Panc1 (cell line): ENCODE measurements around the gene ZMYND15. TPM values are rescaled to one million over a fixed set of nuclear protein-coding genes. Genes with fewer than 3 reads are reported as not detected.

Experiments used
- ATAC-seq: fragments of 200-7000 bp; cut with Tn5 transposase; 2 replicates; pipeline ENCODE4 v1.9.1; 2020; ENCODE audit warnings: mild to moderate bottlenecking, moderate library complexity
- BruUV-seq: library from RNA; stranded (reverse); fragments of 400-500 nt; replicated peaks from 2 replicates; lab custom pipeline; 2021; lab: Mats Ljungman, UMichigan
- CTCF ChIA-PET: fragments of 300-600 bp; sonication (Branson Sonifier 250); formaldehyde crosslinking; loops from one replicate; lab custom pipeline; 2022; ENCODE audit warnings: antibody characterized with exemption; lab: Charles Lee
- POLR2A ChIA-PET: fragments of 300-600 bp; sonication (Branson Sonifier 250); formaldehyde crosslinking; loops from one replicate; lab custom pipeline; 2022; ENCODE audit warnings: antibody characterized with exemption; lab: Charles Lee
- DNase-seq: peaks from one replicate; pipeline ENCODE4 v3.0.0-alpha.2; 2010; ENCODE audit warnings: low read depth, low spot score
- H3K27ac ChIP-seq: 2 replicates; pipeline ENCODE4 v1.5.1; 2011; ENCODE audit warnings: mild to moderate bottlenecking, low read length, inconsistent platforms
- H3K27me3 ChIP-seq: fragments of 200-500 bp; sonication (Bioruptor generic); 2 replicates; pipeline ENCODE4 v1.6.0; 2014; ENCODE audit warnings: low read length, inconsistent platforms; ENCODE audit not compliant: control insufficient read depth, insufficient read depth
- H3K36me3 ChIP-seq: fragments of 200-500 bp; sonication (Bioruptor generic); 2 replicates; pipeline ENCODE4 v1.5.1; 2014; ENCODE audit warnings: inconsistent platforms, mild to moderate bottlenecking, low read length, moderate library complexity; ENCODE audit not compliant: control insufficient read depth, insufficient read depth
- H3K4me1 ChIP-seq: 2 replicates; pipeline ENCODE4 v1.5.1; 2011; ENCODE audit warnings: inconsistent platforms, mild to moderate bottlenecking, low read length, moderate library complexity; ENCODE audit not compliant: control insufficient read depth, insufficient read depth
- H3K4me3 ChIP-seq, 2 experiments: 2 replicates each; pipeline ENCODE4 v1.5.1; 2011 to 2012; ENCODE audit warnings: low read depth in 2 of 2, low read length in 2 of 2, mild to moderate bottlenecking in 2 of 2, inconsistent platforms in 1 of 2, moderate library complexity in 1 of 2
- H3K9me3 ChIP-seq: fragments of 200-500 bp; sonication (Bioruptor generic); 2 replicates; pipeline ENCODE4 v1.5.1; 2014; ENCODE audit warnings: low read depth, mild to moderate bottlenecking, inconsistent platforms, low read length, moderate library complexity; ENCODE audit not compliant: control insufficient read depth, insufficient read depth
- POLR2AphosphoS5 ChIP-seq: IDR thresholded peaks from 2 replicates; pipeline ENCODE4 v1.6.1; 2012; ENCODE audit warnings: mild to moderate bottlenecking, low read depth, low read length, moderate library complexity
- REST ChIP-seq, 2 experiments: IDR thresholded peaks; 2 replicates each; pipeline ENCODE4 v1.6.1; 2011 to 2012; ENCODE audit warnings: low read depth in 2 of 2, control low read depth in 1 of 2, low read length in 1 of 2, mild to moderate bottlenecking in 1 of 2, moderate library complexity in 1 of 2; ENCODE audit not compliant: insufficient read depth in 1 of 2
- SIN3A ChIP-seq: IDR thresholded peaks from 2 replicates; pipeline ENCODE4 v1.6.1; 2012; ENCODE audit warnings: low read depth, mild to moderate bottlenecking, low read length, moderate library complexity, borderline replicate concordance; ENCODE audit not compliant: insufficient read depth
- TCF7L2 ChIP-seq: IDR thresholded peaks from 2 replicates; pipeline ENCODE4 v1.6.1; 2011; ENCODE audit warnings: mild to moderate bottlenecking, low read depth, low read length, inconsistent platforms
- in situ Hi-C: cut with HindIII; loops from 2 replicates; pipeline ENCODE4 v1.10.0; 2016; ENCODE audit warnings: low sequenced_read_pairs, low pct_unique_long_range_greater_than_20kb
- intact Hi-C: fragments of 100-400 bp; cut with micrococcal nuclease; formaldehyde crosslinking; loops from one replicate; pipeline ENCODE4 v1.10.0; 2022; ENCODE audit not compliant: unreplicated experiment
- total RNA-seq: library from RNA; stranded (reverse); gene quantifications from one replicate; pipeline ENCODE4 v1.2.1, GENCODE V29; 2021; ENCODE audit not compliant: unreplicated experiment
- TF ChIP-seq, protein P1 (sequence below): fragments of 450-650 bp; IDR thresholded peaks from 2 replicates; pipeline ENCODE4 v1.5.1; 2017; ENCODE audit warnings: mild to moderate bottlenecking

Gene ZMYND15
- total RNA-seq, 1 experiment from 2014 or later = 0.28 TPM

DNA sequence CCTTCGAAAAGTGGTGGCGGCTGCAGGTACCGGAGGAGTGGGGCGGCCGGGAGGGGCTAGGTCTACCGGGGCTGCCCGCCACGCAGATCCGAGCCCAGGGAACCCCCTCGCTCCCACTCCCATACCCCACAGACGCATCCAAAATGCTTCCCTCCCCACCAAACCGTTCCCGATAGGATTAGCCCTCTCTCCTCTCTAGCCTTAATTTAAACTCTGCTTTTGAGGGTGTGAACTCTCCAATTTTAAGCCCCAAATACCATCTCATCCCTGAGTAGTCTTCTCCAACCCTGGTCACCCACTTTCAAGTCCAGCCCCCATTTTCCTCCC, 355 bp downstream of the ZMYND15 start:
- ChIA-PET POLR2A (no interaction called here), CTCF (no interaction called here)

DNA sequence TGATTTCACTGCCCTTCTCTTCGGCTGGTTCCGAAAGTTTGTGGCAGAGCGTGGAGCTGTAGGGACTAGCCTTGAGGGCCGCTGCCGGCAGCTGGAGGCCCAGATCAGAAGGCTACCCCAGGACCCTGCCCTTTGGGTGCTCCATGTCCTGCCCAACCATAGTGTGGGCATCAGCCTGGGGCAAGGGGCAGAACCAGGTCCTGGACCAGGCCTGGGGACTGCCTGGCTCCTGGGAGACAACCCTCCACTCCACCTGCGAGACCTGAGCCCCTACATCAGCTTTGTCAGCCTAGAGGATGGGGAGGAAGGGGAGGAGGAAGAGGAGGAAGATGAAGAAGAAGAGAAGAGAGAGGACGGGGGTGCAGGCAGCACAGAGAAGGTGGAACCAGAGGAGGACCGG, 951 bp downstream of the ZMYND15 start:
- in situ Hi-C loops = no loop called here

More for the DNA sequence above, 355 bp downstream of the ZMYND15 start:
- H3K4me1 ChIP-seq = no peaks in the 10 kb centered on the region
- no peak for ATAC-seq
- no peaks in the 10 kb centered on the region for H3K36me3 ChIP-seq
- no peak for DNase-seq
- H3K27ac ChIP-seq = no peak overlapping the region
- no peaks in the 10 kb centered on the region for H3K9me3 ChIP-seq
- in situ Hi-C loops = no loop called here
- BruUV-seq = no TSS peak
- TF ChIP-seq, protein P1, sequence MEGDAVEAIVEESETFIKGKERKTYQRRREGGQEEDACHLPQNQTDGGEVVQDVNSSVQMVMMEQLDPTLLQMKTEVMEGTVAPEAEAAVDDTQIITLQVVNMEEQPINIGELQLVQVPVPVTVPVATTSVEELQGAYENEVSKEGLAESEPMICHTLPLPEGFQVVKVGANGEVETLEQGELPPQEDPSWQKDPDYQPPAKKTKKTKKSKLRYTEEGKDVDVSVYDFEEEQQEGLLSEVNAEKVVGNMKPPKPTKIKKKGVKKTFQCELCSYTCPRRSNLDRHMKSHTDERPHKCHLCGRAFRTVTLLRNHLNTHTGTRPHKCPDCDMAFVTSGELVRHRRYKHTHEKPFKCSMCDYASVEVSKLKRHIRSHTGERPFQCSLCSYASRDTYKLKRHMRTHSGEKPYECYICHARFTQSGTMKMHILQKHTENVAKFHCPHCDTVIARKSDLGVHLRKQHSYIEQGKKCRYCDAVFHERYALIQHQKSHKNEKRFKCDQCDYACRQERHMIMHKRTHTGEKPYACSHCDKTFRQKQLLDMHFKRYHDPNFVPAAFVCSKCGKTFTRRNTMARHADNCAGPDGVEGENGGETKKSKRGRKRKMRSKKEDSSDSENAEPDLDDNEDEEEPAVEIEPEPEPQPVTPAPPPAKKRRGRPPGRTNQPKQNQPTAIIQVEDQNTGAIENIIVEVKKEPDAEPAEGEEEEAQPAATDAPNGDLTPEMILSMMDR = no peak
- no peak for TF ChIP-seq POLR2AphosphoS5
- H3K27me3 ChIP-seq = peaks cover 7% of the 10 kb centered on the region; the same call in 1 of the 2 replicates
- intact Hi-C loops = no loop called here
- peak overlapping the region; percentile 16 to 57; a peak in 3 of 4 replicates for H3K4me3 ChIP-seq

More for the DNA sequence above, 951 bp downstream of the ZMYND15 start:
- CTCF ChIA-PET = no interaction called here
- no TSS peak for BruUV-seq
- Histone ChIP-seq H3K4me1 (no peaks in the 10 kb centered on the region), H3K27ac (no peak overlapping the region), H3K36me3 (no peaks in the 10 kb centered on the region), H3K4me3 (no peak overlapping the region), H3K27me3 (peaks cover 7% of the 10 kb centered on the region; the same call in 1 of the 2 replicates), H3K9me3 (no peaks in the 10 kb centered on the region)
- TF ChIP-seq SIN3A (no peak), REST (IDR thresholded peaks at IDR 0.05; ENCODE audit: insufficient read depth in 1 of 2, low read depth in 2 of 2, low read length in 1 of 2) (no peak), TCF7L2 (no peak), POLR2AphosphoS5 (no peak)
- TF ChIP-seq, protein P1 = no peak
- ATAC-seq (no peak), DNase-seq (no peak)
- POLR2A ChIA-PET = no interaction called here
- intact Hi-C loops = no loop called here
